HG03039 (cell line): Measurements from ENCODE around the gene DCST2.

Experiments used
- ATAC-seq: cut with Tn5 transposase; IDR thresholded peaks from one replicate; pipeline ENCODE4 v1.9.1; 2021; ENCODE audit warnings: mild to moderate bottlenecking, moderate library complexity; ENCODE audit not compliant: unreplicated experiment

The DCST2 gene

DNA sequence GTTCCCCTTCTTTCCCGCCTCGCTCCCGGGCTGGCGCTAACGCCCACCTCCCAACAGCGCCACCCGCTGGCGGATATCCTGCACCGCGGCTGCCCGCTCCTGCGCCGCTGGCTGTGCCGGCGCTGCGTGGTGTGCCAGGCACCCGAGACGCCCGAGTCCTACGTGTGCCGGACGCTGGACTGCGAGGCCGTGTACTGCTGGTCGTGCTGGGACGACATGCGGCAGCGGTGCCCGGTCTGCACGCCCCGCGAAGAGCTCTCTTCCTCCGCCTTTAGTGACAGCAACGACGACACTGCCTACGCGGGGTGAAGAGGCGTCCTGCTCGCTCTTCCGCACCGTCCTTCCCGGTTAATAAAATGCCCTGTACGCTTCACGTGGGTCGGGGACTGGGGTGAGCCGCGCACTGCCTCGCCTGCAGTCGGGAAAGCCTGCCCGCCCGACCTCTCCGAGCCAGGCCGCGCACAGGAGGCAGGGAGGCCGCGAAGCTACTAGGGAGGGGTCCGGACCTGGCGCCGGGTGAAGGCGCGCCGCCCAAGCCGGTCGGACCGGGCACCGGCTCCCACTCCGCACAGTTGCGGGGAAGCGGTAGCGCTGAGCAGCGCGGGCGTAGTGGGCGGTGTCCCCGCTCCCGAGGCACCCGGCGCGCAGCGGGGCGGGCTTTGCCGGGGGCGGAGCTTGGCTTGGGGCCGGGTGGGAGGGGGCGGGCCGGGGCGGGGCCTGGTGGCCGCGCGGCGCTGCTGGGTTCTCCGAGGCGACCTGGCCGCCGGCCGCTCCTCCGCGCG, 17.2 kb upstream of the DCST2 start, which contains the start of gene ADAM15:
Gene ADAM15 (plus strand): TSS at position 757 of the 782 bp plus-strand sequence. CDS start 71 bp downstream, outside the sequence.
- ATAC-seq: peak; percentile 46

DNA sequence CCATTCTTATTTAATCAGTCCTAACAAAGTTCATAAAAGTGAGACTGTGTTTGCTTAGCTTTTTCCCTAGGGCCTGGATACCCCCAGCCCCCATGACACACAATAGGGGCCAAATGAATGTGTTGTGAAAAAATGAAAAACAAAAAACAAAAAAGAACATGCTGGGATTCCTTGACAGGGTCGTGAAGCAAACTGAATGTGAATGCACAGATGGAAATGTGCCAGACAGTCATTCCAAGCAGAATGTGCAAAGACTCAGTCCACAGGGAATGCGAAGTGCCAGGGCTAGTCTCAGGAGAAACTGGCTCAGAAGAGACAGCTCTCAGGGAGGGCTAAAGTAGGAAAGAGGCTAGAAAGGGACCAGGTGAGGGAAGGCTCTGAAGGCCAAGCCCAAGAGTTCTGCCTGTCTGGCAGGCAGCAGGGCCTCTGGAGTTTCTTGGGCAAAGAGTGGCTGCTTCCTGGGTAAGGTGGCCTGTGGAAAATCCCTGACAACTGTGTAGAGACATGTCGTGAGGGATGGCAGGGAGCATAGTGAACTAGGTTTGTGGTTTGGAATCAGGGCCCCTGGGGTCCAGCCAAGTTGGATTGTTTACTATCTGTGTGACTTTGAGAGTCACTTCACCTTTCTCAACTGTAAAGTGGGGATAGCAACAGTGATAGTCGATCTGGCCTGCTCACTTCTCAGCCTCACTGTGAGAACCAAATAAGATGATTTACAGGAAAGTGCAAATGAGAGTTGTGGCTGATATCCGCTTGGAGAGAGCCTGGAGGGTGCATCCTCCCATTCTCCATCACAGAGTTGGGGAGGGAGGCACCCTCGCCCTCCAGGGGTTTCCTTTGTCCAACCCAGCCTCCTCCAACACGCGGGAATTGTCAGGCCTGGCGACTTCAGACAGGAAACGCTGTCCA, 16.3 kb upstream of the DCST2 start:
- ATAC-seq: no peak

DNA sequence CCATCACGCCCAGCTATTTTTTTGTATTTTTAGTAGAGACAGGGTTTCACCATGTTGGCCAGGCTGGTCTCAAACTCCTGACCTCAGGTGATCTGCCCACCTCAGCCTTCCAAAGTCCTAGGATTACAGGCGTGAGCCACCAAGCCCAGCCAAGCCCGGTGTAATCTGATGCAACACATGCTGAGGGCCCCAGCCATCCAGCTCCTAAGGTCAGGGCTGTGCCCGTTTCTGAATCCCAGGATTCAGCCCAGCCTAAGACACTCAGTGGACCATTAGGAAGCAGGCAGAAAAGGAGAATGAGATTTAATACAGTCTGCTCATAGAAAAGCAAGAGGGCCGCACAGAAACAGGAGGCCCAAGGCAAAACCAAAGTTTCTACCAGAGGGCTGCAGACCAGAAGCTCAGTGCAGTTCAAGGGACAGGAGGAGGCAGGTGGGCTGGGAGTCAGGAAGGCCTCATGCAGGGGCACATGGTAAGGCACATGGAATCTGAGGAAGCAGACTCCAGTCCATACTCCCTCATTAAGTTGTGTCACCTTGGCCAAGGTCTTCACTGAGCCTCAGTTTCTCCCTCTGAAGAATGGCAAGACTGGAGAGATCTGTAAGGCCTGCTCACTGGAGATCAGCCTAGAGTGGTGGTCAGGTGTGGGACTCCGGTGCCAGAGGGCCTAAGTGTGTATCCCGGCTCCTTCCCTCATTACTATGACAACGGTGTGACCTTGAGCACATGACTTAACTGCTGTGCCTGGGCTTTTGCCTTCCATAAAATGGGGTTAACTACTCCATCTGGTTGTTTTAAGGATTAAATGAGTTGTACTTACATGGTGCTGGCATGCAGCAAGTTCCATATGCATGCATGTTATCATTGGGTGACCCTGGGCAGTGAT, 15.1 kb upstream of the DCST2 start:
- no peak for ATAC-seq

DNA sequence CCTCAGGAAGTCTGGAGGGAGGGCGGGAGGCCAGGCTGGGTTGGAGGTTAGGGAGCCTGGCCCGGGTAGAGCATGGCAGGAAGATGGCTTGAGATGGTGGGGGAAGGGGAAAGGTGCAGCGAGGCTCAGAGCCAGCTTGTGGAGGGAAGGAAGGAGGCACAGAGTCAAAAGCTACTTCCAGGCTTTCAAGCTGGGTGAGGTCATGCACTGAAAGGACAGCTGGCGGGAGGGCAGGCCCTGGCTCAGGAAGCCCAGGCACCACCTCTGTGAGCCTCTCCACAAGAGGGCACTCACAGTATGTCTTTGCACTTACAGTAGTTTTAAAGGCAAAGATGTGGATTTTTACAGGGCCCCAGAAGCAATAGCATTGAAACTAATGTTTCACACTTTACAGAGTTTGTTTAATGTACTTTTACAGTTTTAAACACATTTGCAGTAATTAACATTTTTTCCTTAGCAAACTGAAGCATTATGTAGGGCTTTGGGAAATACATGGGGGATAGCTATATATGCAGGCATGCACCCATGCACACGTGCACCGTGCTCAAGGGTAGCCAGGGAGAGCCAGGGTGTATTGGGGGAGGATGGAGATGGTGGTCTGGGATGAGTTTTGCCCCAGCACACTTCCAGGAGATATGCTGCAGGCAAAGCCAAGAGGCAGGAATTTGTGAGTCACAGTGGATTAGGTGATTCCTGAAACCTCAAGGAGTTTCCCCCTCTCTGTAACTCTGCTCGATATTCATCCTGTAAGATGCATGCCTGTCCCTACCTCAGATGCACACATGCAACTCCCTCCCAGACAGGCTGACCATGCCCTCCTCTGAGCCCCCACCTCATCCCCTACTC, 11.5 kb upstream of the DCST2 start:
- ATAC-seq: no peak

DNA sequence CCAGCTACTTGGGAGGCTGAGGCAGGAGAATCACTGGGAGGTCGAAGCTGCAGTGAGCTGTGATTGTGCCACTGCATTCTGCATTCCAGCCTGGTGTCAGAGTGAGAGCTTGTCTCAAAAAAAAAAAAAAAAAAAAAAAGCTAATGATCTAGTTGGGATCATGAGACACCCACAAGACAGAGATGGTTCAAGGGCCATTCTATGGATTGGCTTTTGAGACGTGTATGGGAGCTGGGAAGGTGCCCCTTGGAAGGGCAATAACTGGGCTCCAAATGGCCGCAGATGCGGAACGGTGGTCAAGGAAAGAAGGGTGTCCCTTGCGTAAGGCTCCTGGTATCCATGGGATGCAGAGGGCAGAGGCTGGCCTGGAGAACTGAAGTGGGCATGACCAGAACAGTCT, 10.8 kb upstream of the DCST2 start:
- ATAC-seq: no peak

DNA sequence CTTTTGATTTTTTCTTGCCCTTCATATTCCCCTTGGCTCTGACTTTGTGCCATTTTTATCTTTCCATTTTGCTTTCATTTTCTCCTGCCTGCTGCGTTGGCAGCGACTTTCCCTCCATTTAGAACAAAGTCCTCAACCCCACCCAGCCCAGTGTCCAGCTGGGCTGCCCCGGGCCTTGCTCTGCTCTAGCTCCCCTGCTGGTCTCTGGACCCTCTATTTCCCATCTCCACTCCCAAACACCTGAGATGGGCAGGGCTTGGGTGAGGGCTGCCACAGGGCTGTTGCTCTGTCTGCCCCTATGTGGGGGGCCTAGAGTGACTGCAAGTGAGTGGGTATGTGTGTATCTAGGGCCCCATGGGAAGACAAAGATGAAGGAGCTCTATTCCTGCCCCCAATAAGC, 10.2 kb upstream of the DCST2 start:
- no peak for ATAC-seq

DNA sequence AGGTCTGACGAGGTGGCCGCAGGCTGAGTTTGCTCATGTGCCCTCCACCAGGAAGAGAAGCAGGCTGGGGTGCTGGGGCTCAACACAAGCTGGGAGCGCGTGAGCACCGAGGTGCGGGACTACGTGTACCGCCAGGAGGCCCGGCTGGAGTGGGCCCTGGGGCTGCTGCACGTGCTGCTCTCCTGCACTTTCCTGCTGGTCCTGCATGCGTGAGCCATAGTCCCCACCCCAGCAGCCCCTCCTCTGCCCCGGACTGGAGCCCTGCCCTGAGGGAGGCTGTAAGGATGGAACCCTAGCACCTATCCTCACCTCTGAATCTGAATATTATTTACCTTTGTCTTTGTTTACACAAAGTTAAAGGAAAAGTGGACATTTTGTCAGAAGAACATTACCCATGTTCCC, 9.7 kb upstream of the DCST2 start:
- no peak for ATAC-seq

DNA sequence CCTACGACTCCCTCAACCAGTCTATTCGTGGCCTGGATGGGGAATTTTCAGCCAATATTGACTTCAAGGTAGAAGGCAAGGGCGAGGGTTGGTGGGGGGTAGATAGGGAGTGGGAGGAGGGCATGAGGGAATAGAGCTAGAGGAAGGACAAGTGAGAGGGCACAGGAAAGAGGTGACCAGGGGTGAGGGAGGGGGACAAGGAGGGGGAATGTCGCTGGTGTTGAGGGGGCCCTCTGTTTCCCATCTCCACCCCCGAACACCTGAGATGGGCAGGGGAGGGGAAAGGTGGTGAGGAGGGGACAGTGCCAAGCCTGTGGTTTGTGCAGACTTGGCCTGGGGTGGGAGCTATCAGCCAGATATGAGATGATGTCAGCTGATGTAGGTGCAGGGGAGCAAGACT, 9.2 kb upstream of the DCST2 start:
- ATAC-seq: no peak

DNA sequence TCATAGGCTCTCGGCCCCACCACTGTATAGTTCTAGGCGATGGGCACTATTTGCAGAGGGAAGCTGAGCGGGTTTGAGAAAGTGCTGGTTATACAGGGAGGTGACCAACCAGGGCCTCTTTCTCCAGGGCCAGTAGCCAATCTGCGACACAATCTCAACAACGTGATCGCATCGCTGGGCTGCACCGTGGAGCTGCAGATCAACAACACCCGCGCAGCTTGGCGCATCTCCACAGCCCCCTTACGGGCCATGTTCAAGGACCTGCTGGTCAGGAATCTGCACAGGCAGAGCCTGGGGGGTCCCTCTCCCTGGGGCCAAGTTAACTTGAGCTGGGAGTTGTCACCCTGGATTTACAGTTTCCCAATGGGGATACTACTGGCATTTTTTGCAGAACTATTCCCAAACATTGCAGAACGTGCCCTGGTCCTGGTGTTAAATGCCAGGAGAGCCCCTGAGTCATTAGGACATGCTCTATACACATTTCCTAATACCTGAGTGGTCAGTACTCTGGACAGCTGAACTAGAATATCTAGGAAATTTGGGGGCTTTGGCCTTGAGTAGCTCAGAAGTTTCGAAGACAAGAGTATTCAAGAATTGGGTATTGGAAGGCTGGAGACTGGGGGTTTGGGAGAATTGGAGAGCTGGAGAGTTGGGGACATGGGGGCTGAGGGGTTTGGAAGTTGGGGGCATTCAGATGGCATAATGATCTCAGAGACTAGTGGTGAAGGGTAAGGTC, 6.9 kb upstream of the DCST2 start:
- ATAC-seq: no peak

DNA sequence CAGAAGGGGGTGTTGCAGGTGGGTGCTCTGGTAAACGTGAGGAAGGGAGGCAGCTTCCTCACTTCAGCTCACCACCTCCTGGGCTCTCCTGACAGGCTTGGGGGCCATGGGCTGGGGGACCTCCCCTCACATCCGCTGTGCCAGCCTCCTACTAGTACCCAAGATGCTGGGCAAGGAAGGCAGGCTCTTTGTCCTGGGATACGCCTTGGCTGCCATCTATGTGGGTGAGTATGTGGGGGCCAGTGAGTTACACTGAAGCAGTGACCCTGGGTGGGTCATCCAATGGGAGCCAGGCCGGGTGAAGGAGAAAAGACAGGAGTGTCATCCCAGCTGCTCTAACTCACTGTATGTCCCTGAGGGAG, 5.7 kb upstream of the DCST2 start:
- no peak for ATAC-seq

DNA sequence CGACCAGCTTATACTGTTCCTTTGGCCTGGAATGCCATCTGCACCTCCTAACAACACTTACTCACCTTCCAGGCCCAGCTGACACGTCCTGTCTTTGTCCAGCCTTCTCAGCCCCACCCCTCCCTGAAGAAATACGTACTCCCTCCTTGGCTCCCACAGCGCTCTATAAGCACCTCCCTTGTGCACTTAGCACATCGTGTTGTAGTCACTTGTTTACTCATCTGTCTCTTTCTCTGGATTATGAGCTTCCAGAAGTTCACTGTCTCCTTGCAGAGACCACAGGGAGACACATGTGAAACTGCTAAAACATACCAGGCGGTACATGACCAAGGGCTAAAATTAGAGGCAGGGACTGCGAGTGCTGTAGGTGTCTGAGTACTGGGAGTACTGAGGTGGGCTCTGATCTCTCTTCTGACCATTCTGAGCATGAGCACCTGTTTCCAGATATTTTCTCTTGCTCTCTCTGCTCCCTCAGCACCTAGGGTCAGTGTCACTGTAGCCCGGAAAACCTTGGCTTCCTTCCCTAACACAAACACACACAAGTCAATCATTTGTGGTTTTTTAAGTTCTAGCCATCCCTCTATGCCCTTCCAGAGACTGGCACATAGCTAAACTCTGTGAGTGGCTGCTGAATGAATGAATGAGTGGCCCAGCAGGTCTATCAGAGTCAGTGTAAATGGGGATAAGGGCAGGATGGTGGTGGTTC, 5.2 kb upstream of the DCST2 start:
- ATAC-seq: no peak

DNA sequence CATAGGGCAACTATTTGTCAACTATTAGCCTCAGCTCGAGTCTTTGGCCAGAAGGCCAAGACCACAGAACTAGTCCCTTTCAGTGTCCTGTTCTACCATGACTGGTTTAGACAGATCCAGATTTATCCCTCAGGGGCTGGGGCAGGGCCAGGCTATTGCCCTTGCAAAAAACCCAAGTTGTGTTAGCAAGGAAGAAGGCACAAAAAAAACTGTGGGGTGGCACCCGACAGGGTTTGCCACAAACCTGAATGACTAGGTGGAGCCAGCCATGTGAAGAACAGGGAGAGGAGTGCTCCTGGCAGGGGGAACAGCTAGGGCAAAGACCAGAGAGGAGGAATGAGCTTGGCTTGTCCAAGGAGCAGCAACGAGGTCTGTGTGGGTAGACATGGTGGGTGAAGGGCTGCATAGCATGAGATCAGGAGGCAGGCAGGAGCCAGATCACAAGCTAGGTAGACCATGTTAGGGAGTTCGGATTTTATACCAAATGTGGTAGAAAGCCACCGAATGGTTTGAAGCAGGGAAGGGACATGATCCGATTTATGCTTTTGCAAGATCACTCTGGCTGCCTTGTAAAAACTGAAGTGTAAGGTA, 4.4 kb upstream of the DCST2 start:
- ATAC-seq: no peak

DNA sequence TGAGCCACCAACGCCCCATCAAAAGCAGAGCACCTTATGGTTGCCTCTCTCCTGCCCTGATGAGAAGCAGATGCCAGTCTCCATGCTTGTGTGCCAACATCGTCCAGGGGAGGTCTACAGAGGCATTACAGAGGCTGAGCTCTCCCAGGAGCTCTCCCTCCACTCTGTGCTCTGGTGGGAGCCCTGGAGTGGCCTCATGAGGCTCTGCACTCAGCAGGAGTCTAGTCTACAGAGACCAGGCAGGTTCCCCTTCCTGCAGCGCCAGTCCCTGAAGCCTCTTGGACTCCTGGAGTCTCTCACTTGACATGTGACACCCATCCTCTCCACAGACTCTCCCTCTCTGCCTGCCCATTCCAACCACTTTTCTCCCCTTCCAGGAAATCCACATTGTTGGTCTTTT, 3.5 kb upstream of the DCST2 start:
- no peak for ATAC-seq

DNA sequence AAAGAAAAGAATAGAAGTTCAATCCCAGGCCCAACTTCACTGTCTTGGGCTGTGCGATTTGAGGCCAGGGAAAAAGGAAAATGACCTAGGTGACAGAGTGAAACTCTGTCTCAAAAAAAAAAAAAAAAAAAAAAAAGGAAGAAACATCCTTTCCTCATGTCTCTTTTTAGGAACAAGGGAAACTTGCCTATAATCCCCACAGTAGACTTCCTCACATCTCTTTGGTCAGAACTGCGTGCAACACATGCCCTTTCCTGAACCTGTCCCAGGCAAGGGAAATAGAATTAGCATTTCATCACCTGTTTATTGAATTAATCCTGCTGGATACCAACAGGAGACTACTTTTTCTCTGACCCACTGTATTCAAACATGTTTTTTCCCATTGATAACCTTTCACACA, 2.4 kb upstream of the DCST2 start:
- no peak for ATAC-seq

DNA sequence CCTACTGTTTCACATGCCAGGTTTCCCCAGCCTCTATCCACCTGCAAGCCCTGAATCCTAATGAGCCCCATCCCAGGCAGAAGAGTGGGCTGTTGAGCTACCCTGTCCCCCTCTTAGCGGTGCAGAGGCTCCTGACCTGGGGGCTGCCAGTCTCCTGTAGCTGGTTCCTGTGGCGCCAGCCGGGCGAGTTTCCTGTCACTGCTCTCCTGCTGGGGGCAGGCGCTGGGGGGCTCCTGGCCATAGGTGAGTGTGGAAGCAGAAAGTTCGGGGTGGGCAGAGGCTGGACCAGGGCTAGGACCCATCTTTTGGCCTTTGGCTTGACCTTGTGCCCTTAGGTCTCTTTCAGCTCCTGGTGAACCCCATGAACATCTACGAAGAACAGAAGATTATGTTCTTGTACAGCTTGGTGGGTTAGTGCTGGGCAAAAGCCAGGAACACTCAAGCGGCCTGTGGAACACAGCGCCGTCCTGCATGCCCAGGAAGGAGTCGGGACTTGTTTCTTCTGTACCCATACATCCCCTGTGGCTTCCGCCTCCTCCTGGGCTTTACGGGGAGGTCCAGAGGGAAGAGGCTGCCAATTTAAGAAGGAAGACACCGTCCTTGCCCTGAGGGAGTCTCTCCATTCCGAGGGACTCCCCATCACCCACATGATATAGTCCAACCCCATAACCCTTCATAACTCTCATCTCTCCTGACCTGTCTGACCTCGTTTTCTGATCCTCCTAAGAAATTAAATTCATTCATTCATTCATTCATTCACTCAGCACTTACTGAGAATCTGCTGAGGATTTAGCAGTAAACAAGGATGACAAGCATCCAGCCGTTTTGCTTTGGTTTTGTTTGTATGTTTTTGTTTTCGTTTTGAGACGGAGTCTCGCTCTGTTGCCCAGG, 982 bp upstream of the DCST2 start:
- no peak for ATAC-seq

DNA sequence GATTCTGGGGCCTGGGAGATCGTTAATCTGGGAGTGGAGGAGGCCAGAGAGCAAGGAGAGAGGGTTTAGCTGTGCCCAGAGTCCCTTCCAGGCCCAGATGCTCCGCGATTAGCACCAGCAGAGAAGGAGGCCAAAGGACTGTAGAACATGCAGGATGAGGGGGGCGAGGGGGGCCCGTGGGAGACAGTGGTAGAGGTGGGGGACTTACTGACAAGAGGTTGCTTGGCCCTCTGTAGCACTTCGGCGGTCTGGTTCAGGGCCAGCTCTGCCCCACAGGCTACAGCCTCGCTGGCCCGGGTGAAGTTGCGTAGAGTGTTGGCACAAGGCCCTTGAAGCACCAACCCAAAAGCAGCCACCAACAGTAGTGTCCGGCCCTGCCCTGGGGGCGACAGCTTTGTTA, 695 bp downstream of the DCST2 start:
- no peak for ATAC-seq

DNA sequence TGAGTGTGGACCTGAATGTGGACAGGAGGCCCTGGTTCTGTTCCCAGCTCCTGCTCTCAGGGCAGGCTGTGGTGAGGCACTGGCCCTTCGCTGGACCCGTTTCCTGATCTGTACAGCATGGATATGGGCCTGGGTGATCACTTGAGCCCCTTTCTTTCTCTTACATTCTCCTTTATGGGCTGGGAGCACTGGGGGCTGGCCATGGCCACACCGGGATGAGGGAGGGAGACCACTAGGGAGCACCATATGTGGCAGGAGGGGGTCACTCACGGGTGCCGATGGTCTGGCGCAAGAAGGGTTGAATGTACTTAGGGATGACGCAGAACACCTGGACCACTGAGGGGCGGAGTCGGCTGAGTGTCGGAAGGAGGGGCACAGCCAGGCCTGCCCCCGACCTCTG, 2.7 kb downstream of the DCST2 start:
- no peak for ATAC-seq
